ENCODE data around the gene NABP2.
"Not testable (repeated sequence)": the region's sequence is repeated elsewhere in the genome, so short reads cannot be mapped to it uniquely, and the experiment has no call there.

Gene NABP2

GRCh38 chr12:56189918-56190694 lies 34.0 kb upstream of the NABP2 start:
- TF ChIP-seq, protein P1, sequence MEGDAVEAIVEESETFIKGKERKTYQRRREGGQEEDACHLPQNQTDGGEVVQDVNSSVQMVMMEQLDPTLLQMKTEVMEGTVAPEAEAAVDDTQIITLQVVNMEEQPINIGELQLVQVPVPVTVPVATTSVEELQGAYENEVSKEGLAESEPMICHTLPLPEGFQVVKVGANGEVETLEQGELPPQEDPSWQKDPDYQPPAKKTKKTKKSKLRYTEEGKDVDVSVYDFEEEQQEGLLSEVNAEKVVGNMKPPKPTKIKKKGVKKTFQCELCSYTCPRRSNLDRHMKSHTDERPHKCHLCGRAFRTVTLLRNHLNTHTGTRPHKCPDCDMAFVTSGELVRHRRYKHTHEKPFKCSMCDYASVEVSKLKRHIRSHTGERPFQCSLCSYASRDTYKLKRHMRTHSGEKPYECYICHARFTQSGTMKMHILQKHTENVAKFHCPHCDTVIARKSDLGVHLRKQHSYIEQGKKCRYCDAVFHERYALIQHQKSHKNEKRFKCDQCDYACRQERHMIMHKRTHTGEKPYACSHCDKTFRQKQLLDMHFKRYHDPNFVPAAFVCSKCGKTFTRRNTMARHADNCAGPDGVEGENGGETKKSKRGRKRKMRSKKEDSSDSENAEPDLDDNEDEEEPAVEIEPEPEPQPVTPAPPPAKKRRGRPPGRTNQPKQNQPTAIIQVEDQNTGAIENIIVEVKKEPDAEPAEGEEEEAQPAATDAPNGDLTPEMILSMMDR (IDR thresholded peaks at IDR 0.05; ENCODE audit: low read depth, low read length) = no peak

DNA sequence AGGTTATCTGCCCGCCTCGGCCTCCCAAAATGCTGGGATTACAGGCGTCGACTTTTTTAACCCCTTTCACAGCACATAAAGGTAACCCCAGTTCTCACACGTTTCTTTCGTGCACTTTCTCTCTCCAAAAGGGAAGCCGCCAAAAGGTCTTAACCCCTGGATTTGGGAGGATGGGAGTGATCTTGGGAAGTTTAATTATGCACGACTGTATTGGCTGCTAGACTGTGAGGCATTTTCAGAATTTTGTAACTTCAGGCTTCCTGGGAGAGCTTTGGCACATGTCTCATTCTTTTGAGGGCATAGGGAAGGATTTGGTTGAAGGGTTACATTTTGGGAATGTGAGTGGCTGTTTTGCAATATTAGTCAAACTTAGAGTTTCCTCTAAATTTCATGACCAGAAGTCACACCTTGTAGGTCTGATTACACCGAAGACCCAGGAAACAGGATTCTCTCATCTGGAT lies 33.4 kb upstream of the NABP2 start:
- H3K4me3 ChIP-seq (ENCODE audit: low read depth, low read length) = peak overlapping the region; percentile 84; the same call in 1 of the 2 replicates
- TF ChIP-seq, protein P1 (IDR thresholded peaks at IDR 0.05; ENCODE audit: low read depth, low read length) = no peak

More at GRCh38 chr12:56189918-56190694, 34.0 kb upstream of the NABP2 start:
- H3K4me3 ChIP-seq (ENCODE audit: low read depth, low read length) = peak overlapping the region; percentile 84

DNA sequence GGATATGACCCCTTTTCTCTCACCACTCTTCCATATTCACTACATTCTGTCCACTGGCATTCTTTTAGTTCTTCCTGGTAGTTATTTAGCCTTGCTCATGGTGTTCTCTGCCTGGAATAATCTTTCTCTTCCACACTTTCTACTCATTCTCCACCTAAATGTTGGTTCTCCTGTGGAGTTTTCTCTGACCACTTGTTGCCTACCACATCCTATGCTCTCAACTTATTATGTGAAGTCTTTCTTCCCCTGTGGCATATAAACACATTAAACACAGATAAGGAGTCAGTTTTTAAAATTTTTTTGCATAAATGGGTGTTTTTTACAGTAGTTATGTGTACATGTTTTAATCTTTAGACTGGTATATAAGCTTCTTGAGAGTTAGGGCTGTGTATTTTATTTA lies 31.6 kb upstream of the NABP2 start:
- H3K4me3 ChIP-seq (ENCODE audit: low read depth, low read length) = no peak overlapping the region
- TF ChIP-seq, protein P1 (IDR thresholded peaks at IDR 0.05; ENCODE audit: low read depth, low read length) = no peak

DNA sequence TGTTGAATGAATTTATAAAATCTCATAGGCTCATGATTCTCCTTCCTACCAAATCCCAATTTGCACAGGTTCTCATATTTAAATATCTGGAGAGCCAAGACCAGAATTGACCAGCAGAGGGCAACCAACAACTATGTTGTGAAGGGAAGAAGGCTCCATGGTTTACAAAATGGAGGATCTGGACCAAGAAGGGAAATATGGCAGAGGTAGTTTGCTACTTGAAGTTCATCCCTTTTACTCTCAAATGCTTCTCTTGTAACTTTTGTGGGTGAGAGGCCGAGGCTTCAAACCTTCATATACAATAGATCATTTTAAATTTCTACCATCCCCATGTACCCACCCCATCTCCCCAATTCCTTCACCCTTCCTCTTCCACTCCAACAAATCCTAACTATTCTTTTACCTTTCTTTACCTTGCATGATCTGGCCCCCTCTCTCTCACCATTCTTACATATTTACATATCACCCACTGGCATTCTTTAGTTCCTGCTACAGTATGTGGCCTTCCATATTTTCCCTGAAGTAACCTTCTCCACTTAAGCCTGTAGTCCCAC lies 31.0 kb upstream of the NABP2 start:
- TF ChIP-seq, protein P1 (IDR thresholded peaks at IDR 0.05; ENCODE audit: low read depth, low read length) = peak; percentile 61
- no peak overlapping the region for H3K4me3 ChIP-seq (ENCODE audit: low read depth, low read length)

DNA sequence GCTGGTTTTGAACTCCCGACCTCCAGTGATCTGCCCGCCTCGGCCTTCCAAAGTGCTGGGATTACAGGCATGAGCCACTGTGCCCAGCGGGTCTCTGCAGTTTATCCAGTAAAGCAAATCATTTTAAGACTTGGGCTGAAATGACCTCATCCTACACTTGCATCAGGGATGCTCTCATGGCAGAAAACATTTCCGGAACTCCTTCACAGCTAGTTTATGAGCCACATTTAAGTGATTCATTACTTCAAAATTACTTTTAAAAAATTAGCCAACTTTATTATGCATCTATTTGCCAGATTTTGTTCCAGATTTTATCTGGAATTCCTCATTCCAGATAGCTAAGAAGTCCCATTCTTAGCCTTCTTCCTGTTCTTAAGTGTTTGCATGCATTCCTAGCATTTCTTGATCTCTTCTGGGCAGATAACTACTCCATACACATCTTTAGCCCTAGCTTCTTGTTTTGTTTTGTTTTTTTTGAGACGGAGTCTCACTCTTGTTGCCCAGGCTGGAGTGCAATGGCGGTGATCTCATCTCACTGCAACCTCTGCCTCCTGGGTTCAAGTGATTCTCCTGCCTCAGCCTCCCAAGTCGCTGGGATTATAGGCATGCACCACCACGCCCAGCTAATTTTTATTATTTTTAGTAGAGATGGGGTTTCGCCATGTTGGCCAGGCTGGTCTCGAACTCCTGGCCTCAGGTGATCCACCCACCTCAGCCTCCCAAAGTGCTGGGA lies 27.2 kb upstream of the NABP2 start:
- H3K4me3 ChIP-seq (ENCODE audit: low read depth, low read length) = not testable (repeated sequence)

GRCh38 chr12:56197921-56198635 lies 26.1 kb upstream of the NABP2 start:
- TF ChIP-seq, protein P1 (IDR thresholded peaks at IDR 0.05; ENCODE audit: low read depth, low read length) = no peak
- no peak overlapping the region for H3K4me3 ChIP-seq (ENCODE audit: low read depth, low read length)

GRCh38 chr12:56198836-56199235 lies 25.3 kb upstream of the NABP2 start:
- H3K4me3 ChIP-seq (ENCODE audit: low read depth, low read length) = no peak overlapping the region
- TF ChIP-seq, protein P1 (IDR thresholded peaks at IDR 0.05; ENCODE audit: low read depth, low read length) = no peak

All from WI38 (cell line).